ENCODE data around the gene ZNF467. TPM values are rescaled to one million over a fixed set of nuclear protein-coding genes. Genes with fewer than 3 reads are reported as not detected.

ZNF467 gene
- total RNA-seq, 1 donor: 1.3 TPM

DNA sequence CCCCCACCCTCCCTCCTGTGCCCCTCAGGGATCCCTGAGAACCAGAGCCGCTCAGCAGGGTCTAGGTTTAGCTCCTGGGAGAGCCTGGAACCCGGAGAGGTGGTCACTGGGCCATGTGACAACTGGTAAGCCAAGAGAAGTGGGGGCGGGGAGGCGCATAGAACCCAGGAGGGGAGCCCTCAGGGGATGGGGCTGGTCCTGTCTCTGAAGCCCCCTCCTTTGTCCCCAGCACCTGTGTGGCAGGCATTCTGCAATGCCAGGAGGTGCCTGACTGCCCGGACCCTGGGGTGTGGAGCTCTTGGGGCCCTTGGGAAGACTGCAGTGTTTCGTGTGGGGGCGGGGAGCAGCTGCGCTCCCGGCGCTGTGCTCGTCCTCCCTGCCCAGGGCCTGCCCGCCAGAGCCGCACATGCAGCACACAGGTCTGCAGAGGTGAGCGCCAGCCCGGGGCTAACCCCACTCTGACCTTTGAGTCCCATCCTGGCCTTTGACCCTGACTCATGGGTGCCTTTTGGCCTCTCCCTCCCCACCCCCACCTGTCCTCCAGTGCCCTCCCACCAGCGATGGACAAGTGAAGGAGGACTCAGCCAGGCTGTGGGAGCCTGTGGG is 42.4 kb upstream of the ZNF467 start:
- H3K4me3 ChIP-seq (ENCODE audit: low read depth, low read length): no peak overlapping the region
- no peak for DNase-seq (ENCODE audit: low read depth)
- TF ChIP-seq, protein P1, sequence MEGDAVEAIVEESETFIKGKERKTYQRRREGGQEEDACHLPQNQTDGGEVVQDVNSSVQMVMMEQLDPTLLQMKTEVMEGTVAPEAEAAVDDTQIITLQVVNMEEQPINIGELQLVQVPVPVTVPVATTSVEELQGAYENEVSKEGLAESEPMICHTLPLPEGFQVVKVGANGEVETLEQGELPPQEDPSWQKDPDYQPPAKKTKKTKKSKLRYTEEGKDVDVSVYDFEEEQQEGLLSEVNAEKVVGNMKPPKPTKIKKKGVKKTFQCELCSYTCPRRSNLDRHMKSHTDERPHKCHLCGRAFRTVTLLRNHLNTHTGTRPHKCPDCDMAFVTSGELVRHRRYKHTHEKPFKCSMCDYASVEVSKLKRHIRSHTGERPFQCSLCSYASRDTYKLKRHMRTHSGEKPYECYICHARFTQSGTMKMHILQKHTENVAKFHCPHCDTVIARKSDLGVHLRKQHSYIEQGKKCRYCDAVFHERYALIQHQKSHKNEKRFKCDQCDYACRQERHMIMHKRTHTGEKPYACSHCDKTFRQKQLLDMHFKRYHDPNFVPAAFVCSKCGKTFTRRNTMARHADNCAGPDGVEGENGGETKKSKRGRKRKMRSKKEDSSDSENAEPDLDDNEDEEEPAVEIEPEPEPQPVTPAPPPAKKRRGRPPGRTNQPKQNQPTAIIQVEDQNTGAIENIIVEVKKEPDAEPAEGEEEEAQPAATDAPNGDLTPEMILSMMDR (IDR thresholded peaks at IDR 0.05; ENCODE audit: insufficient read depth, low read depth, low read length): no peak

DNA sequence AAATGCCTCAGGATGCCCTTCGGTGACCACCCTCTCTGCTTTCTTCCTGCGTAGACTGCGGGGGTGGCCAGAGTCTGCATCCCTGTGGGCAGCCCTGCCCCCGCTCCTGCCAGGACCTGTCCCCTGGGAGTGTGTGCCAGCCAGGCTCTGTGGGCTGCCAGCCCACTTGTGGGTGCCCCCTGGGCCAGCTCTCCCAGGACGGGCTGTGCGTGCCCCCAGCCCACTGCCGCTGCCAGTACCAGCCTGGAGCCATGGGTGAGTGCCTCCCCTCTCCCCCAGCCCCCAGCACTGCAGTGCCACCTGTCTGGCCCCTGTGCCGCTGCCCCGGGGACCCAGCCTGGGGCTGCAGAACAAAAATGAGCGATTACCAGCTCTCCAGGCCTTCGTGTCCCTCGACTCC is 41.7 kb upstream of the ZNF467 start:
- TF ChIP-seq, protein P1 (IDR thresholded peaks at IDR 0.05; ENCODE audit: insufficient read depth, low read depth, low read length): no peak
- no peak overlapping the region for H3K4me3 ChIP-seq (ENCODE audit: low read depth, low read length)
- no peak for DNase-seq (ENCODE audit: low read depth)

DNA sequence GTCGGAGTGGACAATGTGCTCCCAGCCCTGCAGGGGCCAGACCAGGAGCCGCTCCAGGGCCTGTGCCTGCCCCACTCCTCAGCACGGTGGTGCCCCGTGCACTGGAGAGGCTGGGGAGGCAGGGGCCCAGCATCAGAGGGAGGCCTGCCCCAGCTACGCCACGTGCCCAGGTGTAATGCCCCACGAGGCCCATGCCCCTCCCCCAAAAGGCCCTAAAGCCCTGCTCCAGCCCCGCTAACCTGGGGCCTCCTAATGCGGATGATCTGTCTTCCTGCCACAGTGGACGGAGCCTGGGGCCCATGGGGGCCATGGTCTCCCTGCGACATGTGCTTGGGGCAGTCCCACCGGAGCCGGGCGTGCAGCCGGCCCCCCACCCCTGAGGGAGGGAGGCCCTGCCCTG is 41.1 kb upstream of the ZNF467 start:
- DNase-seq (ENCODE audit: low read depth): no peak
- TF ChIP-seq, protein P1 (IDR thresholded peaks at IDR 0.05; ENCODE audit: insufficient read depth, low read depth, low read length): no peak
- no peak overlapping the region for H3K4me3 ChIP-seq (ENCODE audit: low read depth, low read length)

DNA sequence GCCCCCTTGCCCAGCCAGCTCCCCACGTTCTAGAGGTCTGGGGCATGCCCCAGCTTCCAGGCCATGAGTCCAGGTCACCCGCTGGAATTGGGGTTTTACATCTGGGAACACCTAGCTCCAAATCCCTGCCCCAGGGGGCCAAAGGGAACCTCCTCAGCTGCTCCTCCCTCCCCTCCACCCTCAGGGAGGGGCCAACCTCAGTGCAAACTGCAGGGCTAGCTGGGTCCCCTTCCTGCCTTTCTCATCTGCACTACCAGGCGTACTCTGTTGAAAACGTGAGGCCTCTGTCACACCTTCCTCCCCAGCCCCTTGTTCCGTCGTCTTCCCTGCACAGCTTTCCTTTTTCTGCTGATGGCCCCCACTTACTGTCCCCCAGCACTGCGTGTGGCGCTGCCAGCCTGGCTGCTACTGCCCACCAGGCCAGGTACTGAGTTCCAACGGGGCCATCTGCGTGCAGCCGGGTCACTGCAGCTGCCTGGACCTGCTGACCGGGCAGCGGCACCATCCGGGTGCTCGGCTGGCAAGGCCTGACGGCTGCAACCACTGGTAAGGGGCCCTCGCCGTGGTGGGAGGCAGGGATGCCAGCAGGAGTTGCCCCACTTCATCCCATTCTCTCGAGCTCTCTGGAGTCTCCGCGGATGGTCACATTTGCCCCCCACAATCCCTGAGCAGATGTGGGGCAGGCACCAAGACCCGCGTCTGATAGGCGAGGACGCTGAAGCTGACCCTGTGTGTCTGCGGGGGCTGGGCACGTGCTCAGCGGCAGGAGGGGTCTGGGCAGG is 40.1 kb upstream of the ZNF467 start:
- no peak for DNase-seq (ENCODE audit: low read depth)
- no peak overlapping the region for H3K4me3 ChIP-seq (ENCODE audit: low read depth, low read length)
- TF ChIP-seq, protein P1 (IDR thresholded peaks at IDR 0.05; ENCODE audit: insufficient read depth, low read depth, low read length): no peak

DNA sequence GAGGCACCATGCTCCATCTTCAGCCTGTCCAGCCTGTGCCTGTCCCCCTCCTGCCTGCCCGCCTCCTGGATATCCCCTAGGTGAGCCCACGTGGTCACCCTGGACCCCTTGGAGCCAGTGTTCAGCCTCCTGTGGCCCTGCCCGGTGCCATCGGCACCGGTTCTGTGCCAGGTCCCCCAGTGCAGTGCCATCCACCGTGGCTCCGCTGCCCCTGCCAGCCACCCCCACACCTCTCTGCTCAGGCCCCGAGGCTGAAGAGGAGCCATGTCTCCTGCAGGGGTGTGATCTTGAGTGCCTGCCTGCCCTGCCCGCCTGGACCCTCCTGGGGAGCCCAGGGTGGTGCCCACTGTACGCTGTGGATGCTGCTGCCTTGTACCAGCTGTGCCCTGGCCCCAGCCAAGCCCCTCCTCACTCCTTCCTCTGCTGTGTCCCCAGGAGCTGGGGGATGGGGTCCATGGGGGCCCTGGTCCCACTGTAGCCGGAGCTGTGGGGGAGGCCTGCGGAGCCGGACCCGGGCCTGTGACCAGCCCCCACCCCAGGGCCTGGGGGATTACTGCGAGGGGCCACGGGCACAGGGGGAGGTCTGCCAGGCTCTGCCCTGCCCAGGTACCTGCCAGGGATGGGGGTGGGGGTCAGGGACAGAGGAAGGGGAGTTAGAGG is 38.6 kb upstream of the ZNF467 start:
- no peak overlapping the region for H3K4me3 ChIP-seq (ENCODE audit: low read depth, low read length)
- TF ChIP-seq, protein P1 (IDR thresholded peaks at IDR 0.05; ENCODE audit: insufficient read depth, low read depth, low read length): no peak
- no peak for DNase-seq (ENCODE audit: low read depth)

DNA sequence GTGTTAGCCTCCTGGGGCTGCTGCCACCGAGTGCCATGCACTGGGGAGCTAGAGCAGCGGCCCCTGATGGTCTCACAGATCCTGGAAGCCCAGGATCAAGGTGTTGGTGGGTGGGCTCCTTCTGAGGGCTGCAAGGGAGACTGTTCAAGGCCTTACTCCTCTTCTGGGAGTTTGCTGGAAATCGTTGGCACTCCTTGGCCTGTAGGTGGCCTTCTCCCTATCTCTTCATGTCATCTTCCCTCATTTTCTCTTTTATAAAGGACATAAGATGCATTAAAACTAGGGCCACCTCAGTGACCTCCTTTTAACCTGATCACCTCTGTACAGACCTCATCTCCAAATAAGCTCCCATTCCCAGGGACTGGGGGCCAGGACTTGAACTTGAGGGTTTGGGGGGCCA is 37.8 kb upstream of the ZNF467 start:
- TF ChIP-seq, protein P1 (IDR thresholded peaks at IDR 0.05; ENCODE audit: insufficient read depth, low read depth, low read length): peak; percentile 29
- DNase-seq (ENCODE audit: low read depth): no peak
- no peak overlapping the region for H3K4me3 ChIP-seq (ENCODE audit: low read depth, low read length)

Measured in fibroblast of villous mesenchyme (primary cell).